NCI-H510A (cell line): ENCODE results near the gene CCDC127.
"Not testable (repeated sequence)": the region's sequence is repeated elsewhere in the genome, so short reads cannot be mapped to it uniquely, and the experiment has no call there.

Source experiments
- DNase-seq: peaks from one replicate; lab custom pipeline; 2025; lab: John Stamatoyannopoulos, UW

The CCDC127 gene

DNA sequence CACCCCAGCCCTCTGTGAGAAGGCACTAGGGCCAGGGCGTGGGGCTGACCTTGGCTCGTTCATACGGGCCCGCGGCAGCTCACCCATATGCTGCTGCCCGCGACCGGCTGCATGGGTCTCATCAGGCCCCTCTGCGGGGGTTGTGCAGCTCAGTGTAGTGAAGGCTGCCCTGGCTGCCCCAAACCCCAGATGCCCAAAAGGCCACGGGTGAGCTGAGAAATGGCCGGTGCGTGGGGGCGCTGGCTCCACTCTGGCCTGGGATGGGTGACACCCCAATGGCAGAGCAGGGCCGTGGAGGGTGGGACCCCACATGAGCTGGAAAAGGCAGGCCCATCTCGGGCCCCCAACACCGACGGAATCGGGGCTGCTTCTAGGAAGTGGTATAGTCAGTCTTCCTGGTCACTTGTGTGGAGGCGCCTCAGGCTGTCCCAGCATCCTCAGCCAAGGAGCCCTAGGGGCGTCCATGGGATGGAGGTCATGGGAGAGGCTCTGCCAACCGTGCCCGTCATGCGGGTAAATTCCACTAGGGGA is 46.1 kb downstream of the CCDC127 start:
- DNase-seq = no peak

DNA sequence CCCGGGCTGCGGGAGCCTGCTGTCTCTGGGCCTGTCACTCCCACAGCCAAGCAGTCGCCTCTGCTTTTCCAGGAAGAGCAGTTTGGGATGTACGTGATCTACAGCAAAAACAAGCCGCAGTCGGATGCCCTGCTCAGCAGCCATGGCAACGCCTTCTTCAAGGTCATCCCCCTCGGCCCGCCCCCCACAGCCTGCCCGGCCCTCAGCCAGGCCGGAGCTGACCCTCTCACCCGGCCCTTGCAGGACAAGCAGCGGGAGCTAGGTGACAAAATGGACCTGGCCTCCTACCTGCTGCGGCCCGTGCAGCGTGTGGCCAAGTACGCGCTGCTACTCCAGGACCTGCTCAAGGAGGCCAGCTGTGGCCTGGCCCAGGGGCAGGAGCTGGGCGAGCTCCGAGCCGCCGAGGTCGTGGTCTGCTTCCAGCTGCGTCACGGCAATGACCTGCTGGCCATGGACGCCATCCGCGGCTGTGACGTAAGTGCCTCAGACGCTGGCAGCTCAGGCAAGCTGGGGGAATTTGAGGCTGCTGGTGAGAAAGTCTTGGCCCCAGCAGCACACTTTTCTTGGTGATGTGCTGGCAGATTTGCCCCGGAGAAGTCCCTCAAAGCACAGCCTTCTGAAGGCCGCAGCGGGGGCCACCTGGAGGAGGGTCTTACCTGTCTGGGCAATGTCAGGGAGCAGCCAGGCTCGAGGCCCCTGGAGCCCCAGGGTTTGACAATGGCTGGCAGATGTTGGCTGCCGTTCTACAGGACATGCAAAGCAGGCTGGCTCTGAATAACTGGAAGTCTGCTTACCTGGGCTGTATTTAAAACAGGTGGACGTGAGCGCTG is 46.8 kb downstream of the CCDC127 start:
- DNase-seq = no peak

DNA sequence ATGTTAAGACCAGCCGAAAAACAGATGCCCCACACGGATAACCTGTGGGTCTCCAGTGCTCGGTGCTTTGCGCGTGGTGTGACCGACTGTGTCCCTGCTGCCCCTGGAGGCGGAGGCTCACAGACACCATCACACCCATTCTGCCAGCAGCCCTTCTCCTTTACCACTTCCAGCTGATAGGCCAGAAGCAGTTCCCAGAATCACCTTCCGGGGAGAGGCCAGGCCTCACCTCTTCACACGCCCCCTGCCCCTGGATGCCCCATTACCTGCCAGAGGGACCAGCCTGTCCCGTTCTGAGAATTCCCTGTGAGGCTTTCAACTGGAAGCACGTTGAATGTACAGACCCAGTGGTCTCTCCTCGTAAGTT is 48.2 kb downstream of the CCDC127 start:
- no peak for DNase-seq

DNA sequence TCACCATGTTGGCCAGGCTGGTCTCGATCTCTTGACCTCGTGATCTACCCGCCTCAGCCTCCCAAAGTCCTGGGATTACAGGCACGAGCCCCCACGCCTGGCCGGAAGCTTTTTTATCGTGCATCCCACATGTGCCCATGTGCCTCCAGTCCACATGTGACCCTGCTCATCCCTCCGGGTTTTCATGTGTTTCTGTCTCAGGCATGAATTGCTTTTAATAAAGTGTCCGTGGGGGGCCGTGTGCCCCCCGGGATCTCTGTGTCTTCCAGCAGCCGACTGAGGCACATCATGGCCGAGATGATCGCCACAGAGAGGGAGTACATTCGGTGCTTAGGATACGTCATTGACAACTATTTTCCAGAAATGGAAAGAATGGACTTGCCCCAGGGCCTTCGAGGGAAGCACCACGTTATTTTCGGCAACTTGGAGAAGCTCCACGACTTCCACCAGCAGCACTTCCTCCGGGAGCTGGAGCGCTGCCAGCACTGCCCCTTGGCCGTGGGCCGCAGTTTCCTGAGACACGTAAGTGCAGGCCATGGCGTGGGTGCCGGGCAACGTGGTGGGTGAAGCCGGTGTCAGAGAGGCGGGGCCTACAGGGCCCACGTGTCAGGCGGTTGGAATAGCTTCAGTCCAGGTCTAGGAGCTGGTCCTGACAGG is 48.8 kb downstream of the CCDC127 start:
- no peak for DNase-seq

DNA sequence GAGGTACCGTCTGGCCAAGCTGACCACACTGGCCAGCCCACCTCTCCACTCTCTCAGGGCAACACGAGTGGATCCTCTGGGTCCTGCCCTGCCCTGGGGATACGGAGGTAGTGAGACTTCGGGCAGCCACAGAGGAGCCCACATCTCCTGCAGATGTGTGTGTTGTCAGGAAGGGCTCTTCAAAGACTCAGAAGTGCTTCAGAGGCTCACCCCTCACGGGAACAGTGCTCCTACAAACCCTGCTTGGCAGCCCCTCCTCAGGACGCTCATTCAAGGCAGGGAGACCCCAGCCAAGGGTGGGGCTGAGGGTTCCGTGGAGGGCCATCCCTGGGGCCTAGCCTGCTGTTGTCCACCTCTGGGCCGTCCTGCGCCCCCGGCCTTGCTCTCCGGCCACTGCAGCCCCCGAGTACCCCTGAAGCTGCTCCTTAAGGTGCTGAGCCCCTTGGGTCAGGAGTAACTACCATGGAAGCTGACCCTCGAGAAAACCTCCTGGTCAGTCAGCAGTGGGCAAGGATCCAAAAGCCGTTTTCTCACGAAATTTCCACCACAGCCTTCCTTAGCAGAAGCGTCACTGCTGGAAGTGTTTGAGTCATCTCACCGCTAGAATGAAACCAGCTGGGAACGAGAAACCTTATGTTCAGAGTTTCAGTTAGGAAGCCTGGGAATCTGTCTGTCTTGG is 49.8 kb downstream of the CCDC127 start:
- no peak for DNase-seq

DNA sequence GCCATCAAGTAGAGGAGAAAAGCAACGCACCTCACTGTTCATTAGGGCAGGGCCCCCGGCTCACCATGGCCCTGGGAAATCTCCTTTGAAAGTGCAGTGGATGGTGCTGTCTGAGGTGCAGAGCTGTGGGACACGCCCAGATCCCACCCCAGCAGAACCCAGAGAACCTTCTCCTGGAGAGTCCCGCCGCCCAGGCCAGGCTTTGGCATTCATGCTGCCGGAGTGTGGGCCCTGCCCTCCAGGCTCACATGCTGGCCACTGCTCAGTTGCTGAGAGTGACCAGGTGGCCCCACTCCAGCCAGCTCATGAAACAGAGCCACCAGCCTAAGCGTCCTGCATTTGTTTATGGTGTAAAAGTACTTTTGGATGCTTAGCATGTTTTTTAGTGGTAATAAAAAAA is 50.4 kb downstream of the CCDC127 start:
- no peak for DNase-seq

DNA sequence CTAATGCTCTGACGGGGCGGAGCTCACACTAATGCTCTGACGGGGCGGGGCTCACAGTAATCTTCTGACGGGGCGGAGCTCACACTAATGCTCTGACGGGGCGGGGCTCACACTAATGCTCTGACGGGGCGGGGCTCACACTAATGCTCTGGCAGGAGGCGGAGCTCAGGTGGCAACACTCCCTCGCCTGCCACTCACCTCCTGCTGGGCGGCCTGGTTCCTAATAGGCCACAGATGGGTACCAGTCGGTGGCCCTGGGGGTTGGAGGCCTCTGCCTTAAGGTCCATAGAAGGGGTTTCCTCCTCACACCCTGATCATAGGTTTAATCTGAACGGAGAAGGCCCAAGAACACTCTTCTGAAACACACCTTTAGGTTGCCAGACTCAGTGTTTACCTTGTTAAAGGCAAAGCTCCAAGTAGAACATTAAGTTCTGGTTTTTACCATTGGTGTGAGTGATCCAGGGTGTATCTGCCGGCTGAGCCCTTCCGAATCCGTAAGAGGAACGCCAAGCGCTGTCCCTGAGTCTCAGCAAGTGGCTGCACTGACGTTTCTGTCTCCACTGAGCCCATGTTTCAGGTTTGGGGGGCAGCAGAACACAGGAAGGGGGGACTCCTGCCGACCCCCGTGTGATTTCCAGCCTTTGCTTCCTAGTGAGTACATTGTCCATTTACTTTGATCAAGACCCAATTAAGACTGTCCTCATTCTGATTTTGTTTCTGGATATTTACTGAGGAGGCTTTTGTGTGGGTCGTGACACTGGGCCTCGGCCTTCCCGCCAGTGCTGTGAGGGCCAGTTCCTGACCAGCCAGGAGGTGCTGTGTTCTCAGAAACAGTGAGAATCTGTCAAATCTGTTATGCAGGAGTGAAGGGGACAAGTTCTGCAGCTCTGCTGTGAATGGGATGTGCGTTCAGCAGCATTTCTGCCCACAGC is 51.2 kb downstream of the CCDC127 start:
- no peak for DNase-seq

DNA sequence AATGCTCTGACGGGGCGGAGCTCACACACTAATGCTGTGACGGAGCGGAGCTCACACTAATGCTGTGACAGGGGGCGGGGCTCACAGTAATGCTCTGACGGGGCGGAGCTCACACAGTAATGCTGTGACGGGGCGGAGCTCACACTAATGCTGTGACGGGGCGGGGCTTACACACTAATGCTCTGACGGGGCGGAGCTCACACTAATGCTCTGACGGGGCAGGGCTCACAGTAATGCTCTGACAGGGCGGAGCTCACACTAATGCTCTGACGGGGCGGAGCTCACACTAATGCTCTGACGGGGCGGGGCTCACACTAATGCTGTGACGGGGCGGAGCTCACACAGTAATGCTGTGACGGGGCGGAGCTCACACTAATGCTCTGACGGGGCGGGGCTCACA is 53.2 kb downstream of the CCDC127 start:
- DNase-seq = not testable (repeated sequence)

DNA sequence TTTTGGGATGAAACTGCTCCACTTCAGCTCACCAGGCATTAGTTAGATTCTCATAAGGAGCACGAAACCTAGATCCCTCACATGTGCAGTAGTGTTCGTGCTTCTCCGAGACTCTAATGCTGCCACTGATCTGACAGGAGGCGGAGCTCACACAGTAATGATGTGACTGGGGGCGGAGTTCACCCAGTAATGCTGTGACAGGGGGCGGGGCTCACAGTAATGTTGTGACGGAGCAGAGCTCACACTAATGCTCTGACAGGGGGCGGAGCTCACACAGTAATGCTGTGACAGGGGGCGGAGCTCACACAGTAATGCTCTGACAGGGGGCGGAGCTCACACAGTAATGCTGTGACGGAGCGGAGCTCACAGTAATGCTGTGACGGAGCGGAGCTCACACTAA is 53.7 kb downstream of the CCDC127 start:
- DNase-seq = no peak

DNA sequence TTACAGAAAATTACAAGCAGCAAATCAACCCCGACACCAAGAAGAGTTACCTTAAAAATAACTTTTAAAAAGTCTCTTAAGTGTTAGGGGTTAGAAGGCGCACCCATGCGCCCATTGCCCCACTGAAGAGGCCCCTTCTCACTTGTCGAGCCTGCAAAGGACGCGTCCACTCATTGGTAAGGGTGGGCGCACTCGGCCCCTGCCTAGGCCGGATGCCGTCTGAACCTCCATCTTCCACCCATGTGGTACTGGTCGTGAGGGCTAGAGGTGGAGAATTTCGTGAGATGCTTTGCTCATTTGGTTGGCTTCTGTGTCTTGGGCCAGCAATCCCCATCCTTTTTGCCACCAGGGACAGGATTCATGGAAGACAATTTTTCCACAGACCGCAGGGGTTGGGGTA is 54.1 kb downstream of the CCDC127 start:
- DNase-seq = no peak

DNA sequence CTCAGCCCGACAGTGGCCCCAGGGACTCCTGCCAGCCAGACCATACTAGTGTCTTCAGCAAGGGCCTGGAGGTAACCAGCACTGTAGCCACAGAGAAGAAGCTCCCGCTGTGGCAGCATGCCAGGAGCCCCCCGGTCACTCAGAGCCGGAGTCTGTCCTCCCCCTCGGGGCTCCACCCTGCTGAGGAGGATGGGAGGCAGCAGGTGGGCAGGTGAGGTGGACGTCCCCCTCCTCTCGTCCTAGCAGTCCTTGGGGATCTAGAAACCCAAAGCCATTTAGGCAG is 54.7 kb downstream of the CCDC127 start:
- no peak for DNase-seq

DNA sequence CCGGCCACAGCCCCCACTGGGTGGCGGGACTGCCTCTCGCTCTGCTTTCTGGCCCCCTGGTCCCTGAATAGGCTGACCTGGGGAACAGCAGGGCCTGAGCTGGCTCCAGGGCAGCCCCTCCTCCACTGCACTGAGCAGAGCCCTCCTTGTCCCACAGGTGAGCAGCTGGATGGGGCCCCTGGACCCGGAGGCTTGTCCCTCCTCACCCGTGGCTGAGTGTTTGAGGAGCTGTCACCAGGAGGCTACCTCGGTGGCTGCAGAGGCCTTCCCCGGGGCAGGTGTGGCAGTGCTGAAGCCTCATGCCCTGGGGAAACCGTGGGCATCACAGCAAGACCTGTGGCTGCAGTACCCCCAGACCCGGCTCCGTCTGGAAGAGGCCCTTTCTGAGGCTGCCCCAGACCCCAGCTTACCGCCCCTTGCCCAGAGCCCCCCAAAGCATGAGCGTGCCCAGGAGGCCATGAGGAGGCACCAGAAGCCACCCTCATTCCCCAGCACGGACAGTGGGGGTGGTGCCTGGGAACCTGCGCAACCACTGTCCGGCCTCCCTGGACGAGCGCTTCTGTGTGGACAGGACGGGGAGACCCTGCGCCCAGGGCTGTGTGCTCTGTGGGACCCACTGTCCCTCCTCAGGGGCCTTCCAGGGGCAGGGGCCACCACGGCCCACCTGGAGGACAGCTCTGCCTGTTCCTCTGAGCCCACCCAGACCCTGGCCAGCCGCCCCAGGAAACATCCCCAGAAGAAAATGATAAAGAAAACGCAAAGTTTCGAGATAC is 55.2 kb downstream of the CCDC127 start:
- DNase-seq = no peak

DNA sequence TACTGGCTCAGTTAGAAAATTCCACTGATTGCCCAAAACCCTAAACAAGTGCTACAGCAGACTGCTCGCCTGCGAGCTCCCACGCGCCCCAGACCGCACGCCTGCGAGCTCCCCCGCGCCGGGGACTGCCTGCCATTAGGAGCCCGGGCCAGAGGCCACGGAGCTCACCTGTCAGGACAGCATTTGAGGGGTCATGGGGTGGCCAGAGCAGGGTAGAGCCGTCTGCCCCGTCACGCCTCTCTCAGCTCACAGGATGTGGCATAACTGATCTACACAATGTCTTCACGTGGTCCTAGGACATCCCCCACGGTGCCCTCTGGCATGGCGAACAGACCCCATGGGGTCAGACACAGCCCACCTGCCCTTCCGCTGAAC is 55.8 kb downstream of the CCDC127 start:
- DNase-seq = no peak

DNA sequence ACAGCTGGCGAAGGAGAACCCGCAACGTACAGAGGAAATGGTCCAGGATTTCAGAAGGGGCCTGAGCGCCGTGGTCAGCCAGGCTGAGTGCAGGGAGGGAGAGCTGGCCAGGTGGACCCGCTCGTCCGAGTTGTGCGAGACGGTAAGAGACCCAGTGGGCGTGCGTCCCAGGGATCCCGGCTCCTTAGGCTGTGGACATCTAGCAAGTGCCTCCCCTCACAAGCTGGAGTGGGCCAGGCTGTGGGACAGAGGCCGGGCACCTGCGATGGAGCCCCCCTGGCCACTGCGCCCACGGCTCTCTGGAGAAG is 56.2 kb downstream of the CCDC127 start:
- DNase-seq = no peak

DNA sequence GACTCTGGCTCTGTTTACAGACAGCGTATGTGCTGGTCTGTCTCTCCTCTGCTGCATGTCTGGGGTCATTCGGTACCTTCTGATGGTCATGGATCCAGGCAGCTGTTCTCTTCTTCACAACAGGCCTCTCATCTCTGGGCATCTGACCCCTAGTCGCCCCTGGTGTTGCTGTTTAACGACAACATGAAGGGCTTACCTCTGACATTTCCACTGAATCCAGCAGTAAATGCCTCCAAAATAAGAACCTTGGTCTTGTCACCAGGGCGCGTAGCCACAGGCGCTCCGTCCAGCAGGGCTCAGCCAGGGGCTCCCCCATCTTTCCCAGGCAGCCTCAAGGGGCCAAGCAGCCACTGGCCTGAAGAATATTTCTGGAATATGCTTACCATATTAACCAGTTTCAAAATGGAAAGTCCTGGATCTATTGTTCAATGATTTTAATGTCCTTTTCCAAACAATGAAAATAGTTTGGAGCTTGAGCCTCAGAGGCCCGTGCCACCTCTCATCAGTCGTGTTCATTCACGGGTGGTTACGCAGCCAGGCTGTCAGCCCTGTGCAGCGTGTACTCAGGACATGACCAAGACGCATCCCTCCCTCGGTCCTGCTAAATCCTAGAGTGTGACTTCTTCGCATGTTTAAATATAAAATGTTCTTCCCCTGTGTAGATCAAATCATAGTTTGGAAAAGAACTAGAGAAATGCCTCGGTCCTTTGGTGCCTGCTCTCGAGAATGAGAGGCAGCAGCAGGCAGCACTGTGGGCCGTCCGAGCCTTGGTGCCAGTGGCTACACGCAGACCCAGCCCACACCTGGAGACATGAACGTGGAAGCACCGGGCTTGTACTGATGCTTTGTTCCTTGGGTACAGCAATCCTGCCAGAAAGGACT is 56.8 kb downstream of the CCDC127 start:
- DNase-seq = no peak

DNA sequence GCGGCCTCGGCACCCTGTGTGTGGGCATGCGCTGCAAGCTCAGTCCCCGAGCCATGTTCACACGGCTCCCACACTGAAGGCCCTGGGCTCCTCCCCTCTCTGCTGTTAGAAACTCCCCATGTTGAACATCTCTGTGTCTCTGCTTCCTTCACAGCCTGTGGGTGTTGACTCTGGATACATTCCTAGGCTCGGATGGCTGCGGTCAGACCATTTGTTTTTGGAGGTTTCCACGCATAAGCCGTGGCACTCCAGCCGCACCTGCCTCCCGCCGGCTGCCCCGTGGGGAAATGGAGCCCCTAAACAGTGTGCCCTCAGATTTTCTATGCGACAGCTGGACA is 57.8 kb downstream of the CCDC127 start:
- DNase-seq = no peak

DNA sequence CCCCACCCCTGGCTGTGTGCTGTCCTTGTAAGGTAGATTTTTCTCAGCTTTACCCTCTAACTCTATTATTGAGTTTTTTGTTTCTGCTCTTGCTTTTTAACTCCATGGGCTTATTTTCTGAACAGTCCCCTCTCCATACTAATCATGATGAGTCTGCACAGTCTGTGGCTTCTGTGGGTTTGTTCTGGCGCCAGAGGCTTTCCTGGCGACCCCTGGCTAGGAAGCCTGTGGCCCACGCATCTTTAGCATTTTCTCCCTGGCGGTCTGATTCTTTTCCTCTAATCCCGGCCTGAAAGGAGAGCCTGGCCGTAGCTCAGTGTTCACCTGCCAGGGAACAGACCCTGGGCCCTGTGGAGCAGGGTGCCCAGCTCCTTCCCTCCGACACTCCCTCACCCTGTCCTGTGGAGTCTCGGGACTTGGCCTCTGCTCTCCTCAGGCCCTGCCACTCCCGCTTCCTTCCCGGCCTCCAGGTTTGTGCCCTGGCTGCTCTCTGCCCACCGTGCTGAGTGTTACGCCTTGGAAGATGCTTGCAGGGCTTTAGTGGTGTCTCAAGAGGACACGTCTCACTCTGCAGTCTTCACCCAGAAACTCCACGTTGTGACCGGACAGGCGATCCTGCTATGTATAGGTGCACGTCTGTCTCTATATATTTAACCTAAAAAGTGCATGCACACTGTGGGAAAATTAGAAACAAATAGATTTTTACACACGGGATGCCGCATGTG is 58.3 kb downstream of the CCDC127 start:
- no peak for DNase-seq

DNA sequence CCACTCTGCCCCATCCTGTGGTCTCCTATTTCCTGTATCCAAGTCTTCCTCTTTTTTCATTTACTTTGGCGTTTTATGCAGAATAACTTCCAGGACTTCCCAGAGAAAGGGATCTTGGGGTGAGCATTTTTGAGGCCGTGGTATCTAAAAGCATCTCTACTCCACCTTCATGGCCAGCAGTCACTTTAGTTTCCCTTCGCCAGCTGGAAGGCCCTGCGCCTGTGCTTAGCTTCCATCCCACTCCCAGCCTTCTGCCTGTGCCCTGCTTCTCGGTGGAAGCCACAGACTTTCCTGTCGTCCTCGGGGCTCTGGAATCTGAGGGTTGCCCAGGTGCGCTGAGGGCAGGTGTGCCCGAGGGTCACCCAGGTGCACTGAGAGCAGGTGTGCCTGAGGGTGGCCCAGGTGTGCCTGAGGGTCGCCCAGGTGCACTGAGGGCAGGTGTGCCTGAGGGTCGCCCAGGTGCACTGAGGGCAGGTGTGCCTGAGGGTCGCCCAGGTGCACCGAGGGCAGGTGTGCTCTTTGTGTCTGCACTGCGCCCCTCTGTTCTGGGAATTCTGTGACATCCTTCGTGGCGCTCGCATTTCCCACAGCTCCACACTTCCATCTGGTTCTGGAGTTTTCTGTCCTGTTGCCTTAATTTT is 59.0 kb downstream of the CCDC127 start:
- no peak for DNase-seq

DNA sequence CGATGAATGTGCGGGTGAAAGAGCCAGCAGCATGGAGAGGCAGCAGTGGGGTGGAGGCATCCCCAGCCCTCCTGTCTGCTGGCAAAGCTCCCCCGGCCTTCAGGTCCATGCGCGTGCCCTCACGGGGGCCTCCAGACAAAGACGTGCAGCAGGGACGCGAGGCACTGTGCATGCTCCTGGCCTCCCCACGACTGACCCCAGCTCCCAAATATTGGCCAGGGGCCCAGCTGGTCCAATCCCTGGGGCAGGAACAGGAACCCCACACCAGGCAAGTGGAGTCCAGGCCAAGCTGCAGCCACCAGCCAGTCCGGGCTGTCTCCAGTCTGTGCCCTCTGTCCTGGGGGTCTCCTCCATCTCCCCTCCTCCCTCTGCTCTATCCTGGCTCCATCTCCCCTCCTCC is 60.2 kb downstream of the CCDC127 start:
- DNase-seq = no peak
